ENCODE results near the gene GRK5.

DNA sequence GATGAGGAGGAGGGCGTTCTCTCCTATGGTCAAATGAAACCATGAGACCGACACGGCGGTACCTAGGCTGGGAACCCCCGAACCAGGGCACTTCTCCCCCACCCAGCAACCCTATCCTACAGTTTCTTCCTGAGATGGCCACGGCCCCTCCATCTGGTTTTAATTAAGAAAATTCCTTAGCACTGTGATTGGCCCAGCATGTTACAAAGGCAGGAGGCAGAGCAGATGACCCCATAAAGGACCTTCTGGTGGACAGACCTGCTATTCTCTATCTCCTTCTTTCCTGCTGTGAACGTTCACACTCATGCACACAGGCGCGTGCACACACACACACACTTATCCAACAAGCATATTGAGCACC, 205.7 kb downstream of the GRK5 start:
- TF ChIP-seq, protein P1, sequence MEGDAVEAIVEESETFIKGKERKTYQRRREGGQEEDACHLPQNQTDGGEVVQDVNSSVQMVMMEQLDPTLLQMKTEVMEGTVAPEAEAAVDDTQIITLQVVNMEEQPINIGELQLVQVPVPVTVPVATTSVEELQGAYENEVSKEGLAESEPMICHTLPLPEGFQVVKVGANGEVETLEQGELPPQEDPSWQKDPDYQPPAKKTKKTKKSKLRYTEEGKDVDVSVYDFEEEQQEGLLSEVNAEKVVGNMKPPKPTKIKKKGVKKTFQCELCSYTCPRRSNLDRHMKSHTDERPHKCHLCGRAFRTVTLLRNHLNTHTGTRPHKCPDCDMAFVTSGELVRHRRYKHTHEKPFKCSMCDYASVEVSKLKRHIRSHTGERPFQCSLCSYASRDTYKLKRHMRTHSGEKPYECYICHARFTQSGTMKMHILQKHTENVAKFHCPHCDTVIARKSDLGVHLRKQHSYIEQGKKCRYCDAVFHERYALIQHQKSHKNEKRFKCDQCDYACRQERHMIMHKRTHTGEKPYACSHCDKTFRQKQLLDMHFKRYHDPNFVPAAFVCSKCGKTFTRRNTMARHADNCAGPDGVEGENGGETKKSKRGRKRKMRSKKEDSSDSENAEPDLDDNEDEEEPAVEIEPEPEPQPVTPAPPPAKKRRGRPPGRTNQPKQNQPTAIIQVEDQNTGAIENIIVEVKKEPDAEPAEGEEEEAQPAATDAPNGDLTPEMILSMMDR (conservative IDR thresholded peaks at IDR 0.05; ENCODE audit: low read length), result no peak
- no peak for TF ChIP-seq EZH2phosphoT487 (IDR thresholded peaks at IDR 0.05; ENCODE audit: borderline replicate concordance)

All from Loucy (cell line).